GM12892 (cell line): ENCODE data around the gene FAM124A.

Experiments
- DNase-seq: peaks from one replicate; pipeline ENCODE4 v3.0.0; 2011; ENCODE audit not compliant: insufficient read length
- FAIRE-seq: peaks from 2 replicates; lab custom pipeline; 2011; peaks lifted over from hg19 to GRCh38; lab: Jason Lieb, UNC
- POLR2A ChIP-seq: IDR thresholded peaks from 2 replicates; pipeline ENCODE4 v1.6.1; 2011; ENCODE audit warnings: low read depth, low read length, control low read depth
- POLR2AphosphoS5 ChIP-seq: IDR thresholded peaks from 2 replicates; pipeline ENCODE4 v1.6.1; 2011; ENCODE audit warnings: low read depth, low read length, control low read depth
- TAF1 ChIP-seq: IDR thresholded peaks from 2 replicates; pipeline ENCODE4 v1.6.1; 2011; ENCODE audit warnings: low read depth, mild to moderate bottlenecking, control low read depth, low read length, borderline replicate concordance

FAM124A gene

GRCh38 chr13:51221674-51222036 is 543 bp upstream of the FAM124A start:
- TF ChIP-seq POLR2AphosphoS5 = no peak
- no peak for TF ChIP-seq POLR2A
- no peak for TF ChIP-seq TAF1
- FAIRE-seq (no peak), DNase-seq (no peak)

- DNase-seq = no peak
- no peak for TF ChIP-seq POLR2AphosphoS5
- TF ChIP-seq POLR2A = no peak
- TF ChIP-seq TAF1 = no peak
- no peak for FAIRE-seq
These were observed 725 bp downstream of the FAM124A start for GRCh38 chr13:51222686-51223559.

GRCh38 chr13:51223560-51224270 is 1.5 kb downstream of the FAM124A start:
- FAIRE-seq (no peak), DNase-seq (no peak)
- no peak for TF ChIP-seq POLR2AphosphoS5
- no peak for TF ChIP-seq POLR2A
- no peak for TF ChIP-seq TAF1

- FAIRE-seq = no peak
- TF ChIP-seq POLR2A = no peak
- TF ChIP-seq TAF1 = no peak
- no peak for TF ChIP-seq POLR2AphosphoS5
- no peak for DNase-seq
These were observed 2.8 kb downstream of the FAM124A start for GRCh38 chr13:51225029-51225428.

- FAIRE-seq (no peak), DNase-seq (no peak)
- no peak for TF ChIP-seq POLR2A
- TF ChIP-seq POLR2AphosphoS5 = no peak
- no peak for TF ChIP-seq TAF1
These were observed 5.2 kb downstream of the FAM124A start for GRCh38 chr13:51227404-51227803.

GRCh38 chr13:51229101-51229719 is 7.0 kb downstream of the FAM124A start:
- FAIRE-seq (no peak), DNase-seq (no peak)
- TF ChIP-seq POLR2AphosphoS5 (no peak), POLR2A (no peak), TAF1 (no peak)

GRCh38 chr13:51229731-51230130 is 7.5 kb downstream of the FAM124A start:
- DNase-seq (no peak), FAIRE-seq (no peak)
- no peak for TF ChIP-seq POLR2A
- no peak for TF ChIP-seq POLR2AphosphoS5
- TF ChIP-seq TAF1 = no peak

- TF ChIP-seq TAF1 (no peak), POLR2A (no peak), POLR2AphosphoS5 (no peak)
- DNase-seq = no peak
- no peak for FAIRE-seq
These were observed 8.4 kb downstream of the FAM124A start for GRCh38 chr13:51230477-51231105.

GRCh38 chr13:51231456-51231855 is 9.3 kb downstream of the FAM124A start:
- FAIRE-seq (no peak), DNase-seq (no peak)
- no peak for TF ChIP-seq POLR2A
- no peak for TF ChIP-seq POLR2AphosphoS5
- no peak for TF ChIP-seq TAF1

GRCh38 chr13:51232328-51232727 is 10.1 kb downstream of the FAM124A start:
- no peak for DNase-seq
- no peak for TF ChIP-seq TAF1
- no peak for TF ChIP-seq POLR2A
- no peak for TF ChIP-seq POLR2AphosphoS5
- no peak for FAIRE-seq
